Frontal cortex (tissue), 4 donors: ENCODE data around the gene MTF1. TPM values are rescaled to one million over a fixed set of nuclear protein-coding genes. Genes with fewer than 3 reads are reported as not detected.
A peak's percentile ranks its signal among the peaks of the same experiment; 100 is the strongest.
"Not testable (repeated sequence)": the region's sequence is repeated elsewhere in the genome, so short reads cannot be mapped to it uniquely, and the experiment has no call there.

Source experiments
- DNase-seq, 2 donors: peaks; one replicate each; pipeline ENCODE4 v3.0.0; 2012; ENCODE audit warnings: low spot score in 2 of 2
- FAIRE-seq: peaks from 2 replicates; lab custom pipeline; 2012; peaks lifted over from hg19 to GRCh38; lab: Jason Lieb, UNC
- total RNA-seq: library from RNA; depleted of rRNA; stranded (reverse); fragments of >200 nt; gene quantifications from one replicate; pipeline ENCODE4 v1.2.3, GENCODE V29; 2014
- donor health status: control.
- donor health status: control.
- donor health status: control.

The MTF1 gene
- total RNA-seq, 1 donor from 2014 or later = 2.0 TPM

GRCh38 chr1:37807220-37807554, 52.2 kb downstream of the MTF1 start:
- no peak for FAIRE-seq
- no peak for DNase-seq

- no peak for DNase-seq
- FAIRE-seq = no peak
These were observed 57.0 kb downstream of the MTF1 start for GRCh38 chr1:37802439-37802838.

- no peak for FAIRE-seq
- DNase-seq = no peak
These were observed 61.5 kb downstream of the MTF1 start for GRCh38 chr1:37797750-37798345.

GRCh38 chr1:37795340-37796125, 63.9 kb downstream of the MTF1 start:
- DNase-seq (peak; percentile 66 to 69), FAIRE-seq (no peak)

- FAIRE-seq = no peak
- peak; percentile 48 to 49 for DNase-seq
These were observed 64.7 kb downstream of the MTF1 start for GRCh38 chr1:37794372-37795339.

GRCh38 chr1:37793773-37794371, 65.5 kb downstream of the MTF1 start, which contains the start of gene MANEAL:
Gene MANEAL, plus strand, starts transcription at chr1:37793847. Its CDS starts 336 bp downstream, at chr1:37794183.
- DNase-seq (peak; percentile 76), FAIRE-seq (no peak)

GRCh38 chr1:37792943-37793686, 66.3 kb downstream of the MTF1 start:
- FAIRE-seq = no peak

GRCh38 chr1:37782491-37782890, 76.9 kb downstream of the MTF1 start:
- FAIRE-seq (no peak), DNase-seq (no peak)

More at GRCh38 chr1:37792943-37793686, 66.3 kb downstream of the MTF1 start:
- no peak for DNase-seq

GRCh38 chr1:37778654-37779053, 80.7 kb downstream of the MTF1 start:
- DNase-seq (no peak), FAIRE-seq (no peak)

GRCh38 chr1:37776946-37777516, 82.4 kb downstream of the MTF1 start:
- no peak for DNase-seq
- FAIRE-seq = no peak

- not testable (repeated sequence) for DNase-seq, FAIRE-seq
These were observed 88.0 kb downstream of the MTF1 start for GRCh38 chr1:37771440-37771839.

GRCh38 chr1:37767488-37767887, 91.9 kb downstream of the MTF1 start:
- no peak for FAIRE-seq

GRCh38 chr1:37765916-37766664, 93.3 kb downstream of the MTF1 start:
- no peak for DNase-seq
- FAIRE-seq = no peak

More at GRCh38 chr1:37767488-37767887, 91.9 kb downstream of the MTF1 start:
- no peak for DNase-seq

GRCh38 chr1:37764888-37765441, 94.4 kb downstream of the MTF1 start, which contains the start of gene EPHA10:
Gene EPHA10, minus strand, starts transcription at chr1:37765120. Its CDS starts 54 bp downstream, at chr1:37765066.
- no peak for DNase-seq
- FAIRE-seq = no peak

- FAIRE-seq = no peak
- no peak for DNase-seq
These were observed 95.0 kb downstream of the MTF1 start for GRCh38 chr1:37764414-37764825.

- DNase-seq (no peak), FAIRE-seq (no peak)
These were observed 95.5 kb downstream of the MTF1 start for GRCh38 chr1:37763791-37764413.

GRCh38 chr1:37762516-37762915, 96.9 kb downstream of the MTF1 start:
- DNase-seq = no peak
- FAIRE-seq = no peak
